H1 (cell line): ENCODE measurements around the gene HINT3.

Experiments
- HDAC2 ChIP-seq, 2 experiments: fragments of 300-600 bp in 1 of 2; sonication (generic) in 1 of 2; IDR thresholded peaks; 2 replicates each; pipeline ENCODE4 v1.6.1; 2011 to 2012; ENCODE audit warnings: low read depth in 2 of 2, low read length in 2 of 2, mild to moderate bottlenecking in 2 of 2, moderate library complexity in 2 of 2, borderline replicate concordance in 1 of 2, inconsistent platforms in 1 of 2
- TF ChIP-seq, protein P1 (sequence below): IDR thresholded peaks from 2 replicates; pipeline ENCODE4 v1.6.1; 2012; ENCODE audit warnings: inconsistent platforms
- TF ChIP-seq, protein P2 (sequence below), 3 experiments: IDR thresholded peaks; 1 replicate in 2 of 3; 2 replicates in 1 of 3; pipeline versions ENCODE4 v1.5.1 to v1.6.1; 2011; ENCODE audit warnings: low read length in 3 of 3, mild to moderate bottlenecking in 3 of 3, inconsistent platforms in 2 of 3, low read depth in 1 of 3, moderate library complexity in 1 of 3; ENCODE audit not compliant: insufficient read depth in 1 of 3; ENCODE audit errors: control extremely low read depth in 1 of 3

DNA sequence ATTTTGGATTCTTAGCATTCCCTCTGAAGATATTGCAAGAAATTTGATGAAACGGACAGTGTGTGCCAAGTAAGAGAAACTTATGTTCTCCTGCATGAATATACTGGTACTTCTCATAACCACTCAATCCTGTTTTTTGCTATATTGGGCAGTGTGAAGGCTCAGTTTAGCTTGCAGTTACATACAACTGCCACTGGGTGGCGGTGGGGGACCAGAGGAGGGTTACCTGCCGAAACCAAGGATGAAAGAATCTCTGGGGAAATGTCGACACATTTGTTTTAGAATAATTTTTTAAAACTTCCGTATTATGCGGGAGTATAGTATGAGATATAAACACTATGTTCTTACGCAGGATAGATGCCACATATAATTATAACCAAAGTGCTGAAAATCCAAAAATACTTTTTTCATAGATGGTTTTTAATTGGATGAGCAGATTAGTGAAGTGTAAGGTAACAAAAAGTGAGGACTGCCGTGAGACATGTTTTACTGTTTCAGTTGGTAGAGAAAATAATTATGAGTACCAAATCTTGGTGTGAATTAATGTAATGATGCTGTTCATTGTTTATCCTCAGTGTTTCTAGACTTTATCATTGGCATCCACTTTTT is 39.5 kb downstream of the HINT3 start:
- TF ChIP-seq, protein P1, sequence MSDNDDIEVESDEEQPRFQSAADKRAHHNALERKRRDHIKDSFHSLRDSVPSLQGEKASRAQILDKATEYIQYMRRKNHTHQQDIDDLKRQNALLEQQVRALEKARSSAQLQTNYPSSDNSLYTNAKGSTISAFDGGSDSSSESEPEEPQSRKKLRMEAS, result no peak
- TF ChIP-seq, protein P2, sequence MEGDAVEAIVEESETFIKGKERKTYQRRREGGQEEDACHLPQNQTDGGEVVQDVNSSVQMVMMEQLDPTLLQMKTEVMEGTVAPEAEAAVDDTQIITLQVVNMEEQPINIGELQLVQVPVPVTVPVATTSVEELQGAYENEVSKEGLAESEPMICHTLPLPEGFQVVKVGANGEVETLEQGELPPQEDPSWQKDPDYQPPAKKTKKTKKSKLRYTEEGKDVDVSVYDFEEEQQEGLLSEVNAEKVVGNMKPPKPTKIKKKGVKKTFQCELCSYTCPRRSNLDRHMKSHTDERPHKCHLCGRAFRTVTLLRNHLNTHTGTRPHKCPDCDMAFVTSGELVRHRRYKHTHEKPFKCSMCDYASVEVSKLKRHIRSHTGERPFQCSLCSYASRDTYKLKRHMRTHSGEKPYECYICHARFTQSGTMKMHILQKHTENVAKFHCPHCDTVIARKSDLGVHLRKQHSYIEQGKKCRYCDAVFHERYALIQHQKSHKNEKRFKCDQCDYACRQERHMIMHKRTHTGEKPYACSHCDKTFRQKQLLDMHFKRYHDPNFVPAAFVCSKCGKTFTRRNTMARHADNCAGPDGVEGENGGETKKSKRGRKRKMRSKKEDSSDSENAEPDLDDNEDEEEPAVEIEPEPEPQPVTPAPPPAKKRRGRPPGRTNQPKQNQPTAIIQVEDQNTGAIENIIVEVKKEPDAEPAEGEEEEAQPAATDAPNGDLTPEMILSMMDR (IDR thresholded peaks at IDR 0.05; ENCODE audit: control extremely low read depth in 1 of 3, insufficient read depth in 1 of 3, low read depth in 1 of 3, low read length in 3 of 3), result peak; percentile 69 to 86 (median 75)
- TF ChIP-seq HDAC2 (IDR thresholded peaks at IDR 0.05; ENCODE audit: borderline replicate concordance in 1 of 2, low read depth in 2 of 2, low read length in 2 of 2), result no peak
